ENCODE results near the gene FAM32A. TPM values are rescaled to one million over a fixed set of nuclear protein-coding genes. Genes with fewer than 3 reads are reported as not detected.

FAM32A gene
- total RNA-seq, 1 donor from 2014 or later = 82.9 TPM

DNA sequence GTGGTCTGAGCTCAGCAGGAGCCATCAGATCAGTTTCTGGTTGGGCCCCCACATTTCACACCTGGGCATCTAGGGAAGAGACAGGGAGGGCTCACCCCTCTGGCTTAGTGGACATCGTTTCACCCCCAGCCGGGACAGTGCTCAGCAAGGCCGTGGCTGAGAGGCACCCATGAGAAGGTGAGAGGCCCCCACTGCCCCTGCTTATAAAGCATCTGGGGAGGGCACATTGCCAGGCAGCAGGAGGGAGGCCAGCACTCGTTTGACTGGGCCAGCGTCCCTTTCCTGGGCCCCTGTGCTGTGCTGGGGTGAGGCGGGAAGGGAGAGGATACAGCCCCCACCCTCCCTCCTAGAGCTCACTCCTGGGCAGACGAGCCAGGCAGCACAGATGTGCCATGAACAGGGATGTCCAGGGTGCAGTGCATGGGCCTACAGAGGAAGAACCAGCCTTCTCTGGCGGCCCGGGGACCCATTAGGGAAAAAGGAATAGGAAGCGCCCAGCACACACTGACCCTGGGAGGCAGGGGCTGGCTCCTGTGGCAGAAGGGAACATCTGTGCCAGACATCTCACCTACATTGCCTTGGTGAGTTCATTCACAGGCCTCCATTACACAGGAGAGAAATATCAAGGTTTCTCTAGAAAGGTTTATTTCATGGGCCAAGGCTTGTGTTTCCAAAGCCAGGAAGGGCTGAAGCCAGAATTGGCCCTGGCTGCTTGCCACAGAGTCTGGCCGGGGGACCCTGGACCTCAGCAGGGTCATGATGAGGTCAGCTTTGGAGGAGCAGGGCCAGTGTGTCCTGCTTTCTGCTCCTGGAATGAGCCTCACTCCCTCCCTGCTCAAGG lies 20.2 kb downstream of the FAM32A start:
- TF ChIP-seq, protein P1, sequence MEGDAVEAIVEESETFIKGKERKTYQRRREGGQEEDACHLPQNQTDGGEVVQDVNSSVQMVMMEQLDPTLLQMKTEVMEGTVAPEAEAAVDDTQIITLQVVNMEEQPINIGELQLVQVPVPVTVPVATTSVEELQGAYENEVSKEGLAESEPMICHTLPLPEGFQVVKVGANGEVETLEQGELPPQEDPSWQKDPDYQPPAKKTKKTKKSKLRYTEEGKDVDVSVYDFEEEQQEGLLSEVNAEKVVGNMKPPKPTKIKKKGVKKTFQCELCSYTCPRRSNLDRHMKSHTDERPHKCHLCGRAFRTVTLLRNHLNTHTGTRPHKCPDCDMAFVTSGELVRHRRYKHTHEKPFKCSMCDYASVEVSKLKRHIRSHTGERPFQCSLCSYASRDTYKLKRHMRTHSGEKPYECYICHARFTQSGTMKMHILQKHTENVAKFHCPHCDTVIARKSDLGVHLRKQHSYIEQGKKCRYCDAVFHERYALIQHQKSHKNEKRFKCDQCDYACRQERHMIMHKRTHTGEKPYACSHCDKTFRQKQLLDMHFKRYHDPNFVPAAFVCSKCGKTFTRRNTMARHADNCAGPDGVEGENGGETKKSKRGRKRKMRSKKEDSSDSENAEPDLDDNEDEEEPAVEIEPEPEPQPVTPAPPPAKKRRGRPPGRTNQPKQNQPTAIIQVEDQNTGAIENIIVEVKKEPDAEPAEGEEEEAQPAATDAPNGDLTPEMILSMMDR (IDR thresholded peaks at IDR 0.05; ENCODE audit: insufficient read depth, low read length, severe bottlenecking) = no peak
- H3K36me3 ChIP-seq (ENCODE audit: control insufficient read depth, insufficient read depth, low read length) = peaks cover 35% of the 10 kb centered on the region
- DNase-seq (ENCODE audit: low read depth) = no peak
- no peak overlapping the region for H3K4me3 ChIP-seq (ENCODE audit: low read depth, low read length)
- H3K27me3 ChIP-seq (ENCODE audit: control insufficient read depth, insufficient read depth, low read length) = no peaks in the 10 kb centered on the region
- no peak for FAIRE-seq

DNA sequence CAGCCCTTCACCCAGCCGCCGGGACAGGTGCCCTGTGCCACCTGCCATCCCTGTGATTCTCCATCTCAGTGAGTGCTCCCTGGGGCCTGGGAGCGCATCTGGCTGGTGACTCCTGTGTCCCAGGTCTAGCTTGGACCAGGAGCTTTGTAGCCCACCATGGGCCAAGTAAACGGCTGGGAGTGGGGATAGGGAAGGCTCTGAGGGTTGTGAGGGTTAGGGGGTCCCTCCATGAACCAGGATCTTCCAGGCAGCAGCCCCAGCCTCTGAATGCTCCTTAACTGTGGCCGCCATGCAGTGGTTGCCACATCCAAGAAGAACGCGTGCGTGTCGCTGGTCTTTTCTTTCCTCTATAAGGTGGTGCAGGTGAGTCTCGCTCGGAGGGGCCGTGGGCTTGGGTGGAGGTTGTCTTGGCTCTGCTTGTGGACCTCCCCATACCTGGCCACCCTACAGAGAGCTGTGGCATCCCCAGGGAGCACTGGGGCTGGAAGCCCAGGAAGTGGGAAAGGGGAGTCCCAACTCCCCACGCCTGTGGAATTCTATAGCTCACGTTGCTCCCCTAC lies 20.9 kb downstream of the FAM32A start:
- Histone ChIP-seq H3K36me3 (ENCODE audit: control insufficient read depth, insufficient read depth, low read length) (peaks cover 35% of the 10 kb centered on the region), H3K27me3 (ENCODE audit: control insufficient read depth, insufficient read depth, low read length) (no peaks in the 10 kb centered on the region), H3K4me3 (ENCODE audit: low read depth, low read length) (no peak overlapping the region)
- DNase-seq (ENCODE audit: low read depth) = no peak
- TF ChIP-seq, protein P1 (IDR thresholded peaks at IDR 0.05; ENCODE audit: insufficient read depth, low read length, severe bottlenecking) = no peak
- FAIRE-seq = no peak

DNA sequence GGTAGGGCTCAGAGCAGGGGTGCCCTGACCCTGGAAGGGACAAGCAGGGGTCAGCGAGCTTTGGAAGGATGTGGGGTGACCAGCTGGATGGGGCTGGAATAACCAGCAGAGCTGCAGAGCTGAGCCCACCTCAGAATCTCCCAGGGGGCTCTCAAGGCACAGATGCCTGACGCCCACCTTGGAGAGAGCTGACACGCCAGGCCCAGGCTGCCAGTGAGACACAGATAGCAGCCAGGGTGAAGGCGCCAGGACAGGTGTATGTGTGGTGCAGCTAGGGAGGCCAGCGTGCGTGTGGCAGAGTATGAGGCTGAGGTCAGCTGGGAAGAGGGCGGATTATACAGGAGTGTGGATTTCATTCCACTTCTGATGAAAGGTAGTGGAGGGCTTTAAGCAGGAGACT lies 21.4 kb downstream of the FAM32A start:
- Histone ChIP-seq H3K36me3 (ENCODE audit: control insufficient read depth, insufficient read depth, low read length) (peaks cover 35% of the 10 kb centered on the region), H3K4me3 (ENCODE audit: low read depth, low read length) (no peak overlapping the region), H3K27me3 (ENCODE audit: control insufficient read depth, insufficient read depth, low read length) (no peaks in the 10 kb centered on the region)
- no peak for DNase-seq (ENCODE audit: low read depth)
- TF ChIP-seq, protein P1 (IDR thresholded peaks at IDR 0.05; ENCODE audit: insufficient read depth, low read length, severe bottlenecking) = no peak
- FAIRE-seq = no peak

DNA sequence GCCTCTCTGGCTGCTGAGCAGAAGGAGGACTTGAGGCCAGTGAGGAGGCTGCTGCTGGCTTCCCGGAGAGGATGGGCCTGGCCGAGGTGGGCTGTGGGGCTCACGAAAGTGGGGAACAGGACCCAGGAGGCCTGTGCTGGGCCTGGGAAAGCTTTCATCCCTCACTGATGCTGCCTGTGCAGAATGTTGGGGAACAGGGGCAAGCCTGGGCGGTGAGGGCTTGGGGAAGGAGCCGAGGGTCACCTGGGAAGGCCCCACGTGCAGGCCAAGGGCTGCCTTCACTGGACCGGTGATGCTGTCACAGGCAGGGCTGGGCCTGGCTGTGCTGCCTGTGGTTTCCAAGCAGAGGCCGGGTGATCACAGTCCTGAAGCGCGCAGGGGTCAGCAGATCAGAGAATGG lies 21.9 kb downstream of the FAM32A start:
- TF ChIP-seq, protein P1 (IDR thresholded peaks at IDR 0.05; ENCODE audit: insufficient read depth, low read length, severe bottlenecking) = no peak
- no peak for DNase-seq (ENCODE audit: low read depth)
- FAIRE-seq = no peak
- Histone ChIP-seq H3K27me3 (ENCODE audit: control insufficient read depth, insufficient read depth, low read length) (no peaks in the 10 kb centered on the region), H3K4me3 (ENCODE audit: low read depth, low read length) (no peak overlapping the region), H3K36me3 (ENCODE audit: control insufficient read depth, insufficient read depth, low read length) (peaks cover 32% of the 10 kb centered on the region)

DNA sequence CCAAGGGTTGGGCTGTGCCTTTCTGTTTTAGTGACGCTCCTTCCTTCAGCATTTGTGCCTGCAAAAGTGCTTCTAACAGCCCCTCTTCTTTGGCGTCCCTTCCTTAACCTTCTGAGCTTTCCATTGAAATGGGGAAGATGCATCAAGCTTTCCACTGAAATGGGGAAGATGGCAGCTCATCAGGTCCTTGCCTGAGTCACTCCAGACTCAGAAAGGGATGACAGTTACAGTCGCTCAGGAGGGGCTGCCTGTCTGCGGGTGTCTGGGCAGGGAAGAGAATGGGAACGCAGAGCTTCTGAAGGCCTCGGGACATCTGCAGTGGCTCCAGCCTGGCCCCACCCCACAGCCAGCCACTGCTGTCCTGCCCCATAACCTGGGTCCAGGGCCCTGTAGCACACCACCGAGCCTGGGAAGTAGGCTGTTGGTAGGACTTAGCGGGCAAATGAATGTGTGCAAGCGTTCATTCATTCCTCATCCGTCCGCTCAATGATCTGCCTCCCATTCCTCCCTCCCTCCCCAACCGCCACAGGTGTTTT lies 22.3 kb downstream of the FAM32A start:
- DNase-seq (ENCODE audit: low read depth) (no peak), FAIRE-seq (no peak)
- Histone ChIP-seq H3K27me3 (ENCODE audit: control insufficient read depth, insufficient read depth, low read length) (no peaks in the 10 kb centered on the region), H3K36me3 (ENCODE audit: control insufficient read depth, insufficient read depth, low read length) (peaks cover 30% of the 10 kb centered on the region), H3K4me3 (ENCODE audit: low read depth, low read length) (no peak overlapping the region)
- TF ChIP-seq, protein P1 (IDR thresholded peaks at IDR 0.05; ENCODE audit: insufficient read depth, low read length, severe bottlenecking) = no peak
